Omental fat pad (tissue), 4 donors: ENCODE data around the gene STMN1. TPM values are rescaled to one million over a fixed set of nuclear protein-coding genes. Genes with fewer than 3 reads are reported as not detected.

Experiments
- ATAC-seq: fragments of 150-250 bp; one replicate; pipeline ENCODE4 v1.9.1; 2016; ENCODE audit warnings: mild to moderate bottlenecking, moderate library complexity; ENCODE audit not compliant: low FRiP score
- DNase-seq: peaks from one replicate; pipeline ENCODE4 v3.0.0-alpha.2; 2019; ENCODE audit warnings: low spot score
- small RNA-seq: library from RNA; depleted of rRNA; stranded (forward); fragments of <200 nt; gene quantifications from one replicate; pipeline ENCODE3, GENCODE V24; 2016
- total RNA-seq, 4 donors: library from RNA; depleted of rRNA; stranded (reverse); fragments of >200 nt; gene quantifications; one replicate each; pipeline ENCODE4 v1.1.0, GENCODE V29; 2016
- TF ChIP-seq, protein P1 (sequence below), 3 donors: fragments of 450-650 bp; IDR thresholded peaks; one replicate each; pipeline ENCODE4 v1.5.1; 2016 to 2017; ENCODE audit warnings: antibody characterized with exemption in 3 of 3, mild to moderate bottlenecking in 3 of 3, moderate library complexity in 2 of 3

The STMN1 gene
- total RNA-seq, 4 donors from 2014 or later = 19.5 to 41.0 (median 29.7) TPM

DNA sequence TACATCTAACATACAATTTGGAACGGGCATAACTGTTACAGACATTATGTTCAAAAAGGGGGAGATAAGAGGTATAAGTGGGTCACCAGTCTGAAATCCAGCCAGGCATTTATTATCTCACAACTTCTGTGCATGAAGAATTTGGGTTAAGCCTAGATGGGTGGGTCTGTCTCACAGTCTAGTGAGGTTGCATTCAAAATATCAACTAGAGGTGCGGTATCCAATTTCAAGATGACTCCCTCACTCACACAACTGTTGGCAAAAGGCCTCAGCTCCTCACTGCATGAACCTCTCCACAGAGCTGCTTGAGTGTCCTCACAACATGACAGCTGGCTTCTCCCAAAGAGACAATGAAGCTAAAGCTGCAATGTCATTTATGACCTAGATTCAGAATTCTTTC is 51.7 kb downstream of the STMN1 start:
- TF ChIP-seq, protein P1, sequence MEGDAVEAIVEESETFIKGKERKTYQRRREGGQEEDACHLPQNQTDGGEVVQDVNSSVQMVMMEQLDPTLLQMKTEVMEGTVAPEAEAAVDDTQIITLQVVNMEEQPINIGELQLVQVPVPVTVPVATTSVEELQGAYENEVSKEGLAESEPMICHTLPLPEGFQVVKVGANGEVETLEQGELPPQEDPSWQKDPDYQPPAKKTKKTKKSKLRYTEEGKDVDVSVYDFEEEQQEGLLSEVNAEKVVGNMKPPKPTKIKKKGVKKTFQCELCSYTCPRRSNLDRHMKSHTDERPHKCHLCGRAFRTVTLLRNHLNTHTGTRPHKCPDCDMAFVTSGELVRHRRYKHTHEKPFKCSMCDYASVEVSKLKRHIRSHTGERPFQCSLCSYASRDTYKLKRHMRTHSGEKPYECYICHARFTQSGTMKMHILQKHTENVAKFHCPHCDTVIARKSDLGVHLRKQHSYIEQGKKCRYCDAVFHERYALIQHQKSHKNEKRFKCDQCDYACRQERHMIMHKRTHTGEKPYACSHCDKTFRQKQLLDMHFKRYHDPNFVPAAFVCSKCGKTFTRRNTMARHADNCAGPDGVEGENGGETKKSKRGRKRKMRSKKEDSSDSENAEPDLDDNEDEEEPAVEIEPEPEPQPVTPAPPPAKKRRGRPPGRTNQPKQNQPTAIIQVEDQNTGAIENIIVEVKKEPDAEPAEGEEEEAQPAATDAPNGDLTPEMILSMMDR (IDR thresholded peaks at IDR 0.05) = no peak
- ATAC-seq = no peak
- no peak for DNase-seq

Small RNA genes within 50 kb of the gene (small RNA-seq; reads per million reads assigned to genes)
- gene AL033528.1 (not detected), gene RF00019 (not detected), gene SNRPFP2 (not detected)

Other genes starting within 250 kb of the STMN1 start
- gene SELENON, start 106.2 kb downstream of the STMN1 start, total RNA-seq = 10 to 100 TPM; 26.0 to 57.3 (median 53.6) TPM
- gene MTFR1L, start 86.5 kb downstream of the STMN1 start, total RNA-seq = 10 to 100 TPM; 40.8 to 84.2 (median 61.3) TPM
- gene AUNIP, start 47.0 kb downstream of the STMN1 start, total RNA-seq = not detected
- 1 to 10 TPM; 4.3 to 7.2 (median 6.5) TPM for gene PAQR7, start 30.7 kb downstream of the STMN1 start, total RNA-seq
- 1 to 10 TPM; 5.3 to 9.8 (median 8.2) TPM for gene PAFAH2, start 91.6 kb upstream of the STMN1 start, total RNA-seq
- gene EXTL1, start 115.4 kb upstream of the STMN1 start, total RNA-seq = under 1 TPM in 1 of 4 donors, not detected in 3; 0.65 TPM
- 1 to 10 TPM in 1 of 4 donors, under 1 TPM in 1, not detected in 2; 0.36 to 1.7 TPM for gene SLC30A2, start 139.7 kb upstream of the STMN1 start, total RNA-seq
- gene TRIM63, start 161.2 kb upstream of the STMN1 start, total RNA-seq = under 1 TPM in 2 of 4 donors, not detected in 2; 0.60 to 0.74 TPM
- gene PDIK1L, start 205.4 kb upstream of the STMN1 start, total RNA-seq = 1 to 10 TPM; 3.2 to 7.6 (median 4.6) TPM